Colon (tissue), 2 donors: ENCODE data around the gene SH3RF3.

Experiments used
- FAIRE-seq: peaks from 2 replicates; lab custom pipeline; 2012; peaks lifted over from hg19 to GRCh38; lab: Jason Lieb, UNC
- donor health status: control.
- donor health status: control.

Gene SH3RF3

DNA sequence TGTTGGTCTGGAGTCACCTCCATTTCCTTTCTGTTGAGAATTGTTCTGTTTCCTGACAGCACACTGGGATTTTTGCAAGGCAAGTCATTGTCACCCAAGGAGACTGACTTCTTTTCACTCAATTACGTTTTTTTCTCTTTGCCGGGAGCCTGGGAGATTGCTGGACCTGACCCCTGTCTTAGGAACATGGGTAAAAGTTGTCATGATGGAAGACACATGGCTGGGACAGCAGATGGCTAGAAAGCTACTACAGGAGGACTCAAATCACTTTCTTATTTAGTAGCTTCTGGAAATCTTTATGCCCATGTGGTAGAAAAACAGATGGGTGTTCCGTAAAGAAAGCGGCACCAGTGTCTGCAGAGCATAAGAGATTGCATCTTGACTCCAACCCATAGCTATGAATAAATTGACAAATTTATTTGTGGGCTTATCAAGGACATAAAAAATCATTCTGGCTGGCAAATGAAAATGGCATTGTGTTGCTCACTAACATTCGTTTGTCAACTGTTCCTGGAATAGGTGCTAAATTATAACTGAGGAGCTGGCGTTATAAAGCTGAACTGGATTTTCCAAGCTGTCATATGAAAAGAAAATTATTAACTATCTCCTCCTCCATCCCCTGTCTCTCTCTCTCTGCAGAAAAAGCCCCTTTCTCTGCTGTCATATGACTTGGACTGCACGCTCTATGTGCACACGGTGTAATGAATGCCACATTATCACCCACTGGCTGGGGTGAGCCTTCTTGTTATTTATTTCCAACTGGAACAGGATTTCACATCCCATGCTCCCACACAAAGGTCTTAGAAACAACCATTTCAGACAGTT is 159.8 kb downstream of the SH3RF3 start:
- no peak for FAIRE-seq

GRCh38 chr2:109289504-109290222 is 160.7 kb downstream of the SH3RF3 start:
- FAIRE-seq, result no peak

- FAIRE-seq, result no peak
Measured at GRCh38 chr2:109290887-109291643, 162.1 kb downstream of the SH3RF3 start.

DNA sequence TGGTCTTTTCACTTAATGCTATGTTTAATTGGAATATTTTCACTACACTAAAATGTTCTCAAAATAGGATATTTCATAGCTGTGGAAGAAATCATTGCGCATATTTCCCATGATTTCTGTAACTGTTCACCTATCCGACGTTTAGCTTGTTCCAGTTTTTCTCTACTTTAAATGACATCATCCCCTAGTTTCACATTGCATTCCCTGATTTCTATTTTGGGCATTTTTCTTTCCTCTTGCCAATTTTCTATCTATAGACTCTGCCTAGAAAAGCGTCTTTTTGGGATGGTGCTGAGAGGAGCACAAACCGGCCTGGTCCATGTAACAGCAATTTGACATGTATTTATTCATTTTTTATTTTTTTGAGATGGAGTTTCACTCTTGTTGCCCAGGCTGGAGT is 163.4 kb downstream of the SH3RF3 start:
- FAIRE-seq, result no peak

DNA sequence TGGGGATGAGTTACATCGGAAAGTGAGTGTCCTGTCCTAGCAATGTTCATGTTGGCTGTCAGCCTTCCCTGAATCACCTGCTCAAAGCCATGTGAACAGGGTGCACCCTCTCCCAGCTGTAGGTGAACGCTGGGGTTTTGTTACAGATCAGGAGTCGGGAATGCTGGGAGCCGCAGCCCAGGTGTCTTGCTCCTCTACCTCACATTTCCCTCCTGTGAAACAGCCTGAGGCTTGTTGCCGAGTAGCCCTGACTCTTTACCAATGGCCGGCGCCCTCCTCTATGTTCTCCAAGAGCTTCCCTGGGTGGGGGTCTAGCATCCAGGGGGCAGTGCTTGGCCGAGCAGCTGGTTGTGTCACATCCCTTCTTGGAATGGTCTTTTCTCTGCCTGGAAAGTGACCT is 164.7 kb downstream of the SH3RF3 start:
- no peak for FAIRE-seq

DNA sequence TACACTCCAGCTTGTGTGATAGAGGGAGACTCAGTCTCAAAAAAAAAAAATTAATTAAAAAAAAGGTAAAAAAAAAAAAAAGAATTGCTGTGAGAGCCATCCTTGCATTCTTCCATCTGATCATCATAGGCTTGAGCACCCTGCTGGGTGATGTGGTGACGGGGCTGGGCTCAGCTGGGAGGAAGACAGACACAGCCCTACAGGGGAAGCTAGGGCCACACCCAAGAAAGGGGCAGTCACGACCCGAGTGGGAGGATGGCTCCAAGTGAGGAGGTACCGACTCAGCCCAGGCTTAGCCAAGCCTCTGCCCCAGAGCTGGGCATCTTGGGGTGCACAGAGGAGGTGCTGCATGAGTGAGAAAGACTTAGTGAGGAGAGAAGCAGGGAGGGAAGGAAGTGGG is 165.5 kb downstream of the SH3RF3 start:
- FAIRE-seq, result no peak

GRCh38 chr2:109295070-109295780 is 166.2 kb downstream of the SH3RF3 start:
- FAIRE-seq, result no peak

- FAIRE-seq, result no peak
Measured at GRCh38 chr2:109295781-109296117, 166.7 kb downstream of the SH3RF3 start.

DNA sequence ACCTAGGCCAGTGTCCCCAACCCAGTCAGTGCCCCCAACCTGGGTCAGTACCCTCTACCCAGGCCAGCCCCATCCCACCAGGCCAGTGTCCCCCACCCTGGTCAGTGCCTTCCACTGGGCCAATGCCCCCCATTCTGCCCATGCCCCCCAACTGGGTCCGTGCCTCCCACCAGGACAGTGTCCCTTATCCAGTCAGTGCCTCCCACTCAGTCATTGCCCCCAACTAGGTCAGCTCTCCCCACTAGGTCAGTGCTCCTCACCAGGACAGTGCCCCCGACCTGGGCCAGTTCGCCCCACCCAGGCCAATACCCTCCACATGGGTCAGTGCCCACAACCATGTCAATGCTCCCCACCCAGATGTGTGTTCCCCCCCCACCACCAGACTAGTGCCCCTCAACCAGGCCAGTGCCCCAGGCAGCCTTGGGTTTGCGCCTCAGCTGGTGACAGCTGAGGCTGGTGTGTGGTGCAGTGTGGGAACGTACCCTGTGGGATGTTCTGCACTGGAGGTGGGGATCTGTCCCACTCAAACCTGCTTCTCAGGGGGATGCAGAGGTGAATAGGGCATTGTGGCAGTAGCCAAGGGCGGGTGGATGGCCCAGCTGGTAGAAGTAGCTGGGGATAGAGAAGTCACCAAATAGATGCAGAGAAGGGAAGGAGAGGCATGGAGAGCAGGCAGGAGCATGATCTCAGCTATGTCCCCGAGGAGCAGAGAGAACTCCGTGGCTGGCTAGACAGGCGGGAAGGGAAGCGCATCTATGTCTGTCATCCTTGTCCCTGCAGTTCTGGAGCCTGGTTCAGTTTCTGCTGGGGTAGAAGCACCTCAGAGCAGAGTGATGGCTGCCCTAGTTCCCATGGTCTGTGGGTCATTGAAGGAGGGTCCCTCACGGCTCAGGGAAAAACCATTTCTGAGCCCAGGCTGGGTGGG is 168.8 kb downstream of the SH3RF3 start:
- no peak for FAIRE-seq

DNA sequence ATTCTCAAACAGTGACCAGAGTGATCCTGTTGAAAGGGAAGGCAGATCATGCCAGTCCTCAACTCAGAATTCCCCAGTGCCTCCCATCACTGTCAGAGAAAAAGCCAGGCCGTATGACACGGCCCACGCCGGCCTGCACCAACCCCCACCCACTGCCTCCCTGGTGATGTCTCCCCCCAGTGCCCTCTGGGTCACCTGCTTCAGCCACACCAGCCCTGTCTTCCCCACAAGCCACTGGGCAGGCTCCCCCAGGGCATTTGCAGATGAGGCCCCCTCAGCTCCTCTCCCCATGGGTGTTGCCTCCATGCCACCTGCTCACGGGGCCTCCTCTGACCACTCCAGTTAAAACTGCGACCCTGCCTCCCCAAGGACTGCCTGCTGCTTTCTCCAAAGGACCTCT is 169.8 kb downstream of the SH3RF3 start:
- FAIRE-seq, result no peak

- FAIRE-seq, result no peak
Measured at GRCh38 chr2:109299536-109299935, 170.5 kb downstream of the SH3RF3 start.

- no peak for FAIRE-seq
Measured at GRCh38 chr2:109300582-109300981, 171.6 kb downstream of the SH3RF3 start.

DNA sequence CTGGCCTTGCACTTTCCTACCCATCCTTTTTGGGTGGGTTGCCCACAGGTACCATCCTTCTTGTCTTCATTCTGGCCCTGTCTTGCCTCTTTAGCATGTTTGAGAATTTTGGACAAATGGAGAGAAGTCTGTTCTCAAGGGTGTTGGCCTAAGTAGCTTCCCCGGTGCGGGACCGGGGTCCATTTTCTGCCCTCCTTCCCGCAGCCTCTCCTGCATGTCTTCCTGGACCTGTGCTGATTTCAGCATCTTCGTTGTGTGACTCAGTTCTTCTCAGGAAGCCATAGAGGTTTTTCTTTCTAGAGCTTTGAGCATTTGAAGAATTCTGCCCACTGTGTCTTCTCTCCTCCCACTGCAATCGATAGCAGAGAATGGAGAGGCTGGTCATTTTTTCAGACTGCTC is 172.7 kb downstream of the SH3RF3 start:
- FAIRE-seq, result no peak

- FAIRE-seq, result no peak
Measured at GRCh38 chr2:109302319-109302718, 173.3 kb downstream of the SH3RF3 start.

GRCh38 chr2:109304242-109304641 is 175.2 kb downstream of the SH3RF3 start:
- FAIRE-seq, result no peak

DNA sequence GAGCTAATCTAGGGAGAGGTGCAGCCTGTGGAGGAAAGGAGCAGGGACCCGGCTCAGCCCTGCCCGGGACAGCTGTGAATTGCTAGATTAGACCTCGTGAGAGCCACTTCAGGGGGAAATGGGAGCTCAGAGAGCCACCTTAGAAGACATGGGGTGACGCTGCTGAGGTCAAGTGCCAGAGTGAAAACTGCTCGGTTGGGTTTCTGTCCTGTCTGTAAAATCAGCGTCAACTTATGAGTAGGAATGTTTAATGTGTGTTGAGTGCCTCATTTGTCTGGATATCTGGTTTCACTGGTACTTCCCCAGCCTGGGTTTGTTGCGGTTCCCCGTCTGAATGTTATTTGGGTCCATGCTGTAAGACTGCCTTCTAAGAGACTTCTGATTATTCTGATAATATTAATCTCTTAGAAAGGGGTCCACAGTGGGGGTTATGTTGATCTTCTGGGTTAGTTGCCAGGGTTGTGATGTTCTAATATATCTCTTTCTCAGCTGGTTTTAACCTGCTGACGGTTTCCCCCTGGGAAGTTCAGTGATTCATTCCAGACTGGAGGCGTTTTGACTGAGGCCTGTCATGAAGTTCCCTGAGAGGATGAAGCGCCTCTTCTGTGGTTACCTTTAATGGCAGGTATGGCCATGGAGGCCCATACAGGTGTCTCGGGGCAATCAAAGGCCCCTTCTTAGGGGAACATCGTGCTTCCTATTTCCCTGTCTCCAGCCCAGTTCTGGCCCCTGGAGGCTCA is 175.9 kb downstream of the SH3RF3 start:
- no peak for FAIRE-seq

GRCh38 chr2:109305490-109306167 is 176.6 kb downstream of the SH3RF3 start:
- no peak for FAIRE-seq

DNA sequence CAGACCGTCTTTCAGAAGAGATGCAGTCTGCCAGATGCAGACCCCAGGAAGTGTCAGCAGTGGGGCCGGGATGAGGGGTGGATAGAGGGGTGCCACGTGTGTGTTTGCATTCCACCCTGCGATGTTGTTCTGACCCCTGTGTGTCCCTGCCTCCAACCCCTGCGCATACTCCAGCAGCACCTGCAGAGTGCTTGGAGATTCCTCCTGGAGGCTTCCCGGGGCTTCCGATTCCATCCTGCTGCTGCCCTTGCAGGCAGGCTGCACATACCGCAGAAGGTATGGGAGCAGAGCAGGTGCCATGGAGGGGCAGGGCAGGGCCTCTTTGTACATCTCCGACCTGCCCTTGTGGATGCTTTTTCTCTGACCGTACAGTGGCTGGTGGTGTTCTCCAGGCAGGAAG is 177.2 kb downstream of the SH3RF3 start:
- FAIRE-seq, result no peak

- FAIRE-seq, result no peak
Measured at GRCh38 chr2:109311771-109312170, 182.8 kb downstream of the SH3RF3 start.

GRCh38 chr2:109312902-109313301 is 183.9 kb downstream of the SH3RF3 start:
- FAIRE-seq, result no peak
